ENCODE results near the gene SKI. TPM values are rescaled to one million over a fixed set of nuclear protein-coding genes. Genes with fewer than 3 reads are reported as not detected.
A peak's percentile ranks its signal among the peaks of the same experiment; 100 is the strongest.

The SKI gene
- total RNA-seq, 1 experiment from 2014 or later = 89.5 TPM

DNA sequence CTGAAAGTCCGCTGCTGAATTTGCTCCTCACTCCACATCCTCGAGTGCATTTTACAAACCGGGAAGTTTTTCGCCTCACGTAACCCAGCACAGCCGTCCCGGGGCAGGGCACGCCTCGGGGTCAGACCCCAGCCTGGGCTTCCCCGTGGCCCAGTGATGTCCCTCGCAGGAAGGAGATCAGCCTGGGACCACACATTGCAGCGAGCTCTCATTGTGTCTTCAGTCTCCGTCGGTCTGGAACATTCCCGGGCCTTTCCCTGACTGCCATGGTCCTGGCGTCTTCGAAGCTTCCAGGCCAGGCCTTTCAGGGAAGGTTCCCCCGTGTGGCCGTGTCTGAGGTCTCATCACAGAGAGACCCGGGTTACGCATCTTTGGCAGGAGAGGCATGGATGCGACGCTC, 119.8 kb downstream of the SKI start:
- H2BK20ac ChIP-seq (ENCODE audit: low read depth, low read length, poor library complexity, severe bottlenecking) = no peak overlapping the region
- H3K27me3 ChIP-seq (ENCODE audit: insufficient read depth, low read length) = no peaks in the 10 kb centered on the region
- H3K23me2 ChIP-seq (ENCODE audit: insufficient read length, low read depth, low read length, poor library complexity, severe bottlenecking) = no peaks in the 10 kb centered on the region
- Mint-ChIP-seq H3K36me3 (ENCODE audit: insufficient read depth in 1 of 3, low read depth in 3 of 3) (no peaks in the 10 kb centered on the region), H3K4me1 (peaks cover 0 to 9% of the 10 kb centered on the region in 2 experiments; a peak in 1 of 4 replicates), H3K27ac (peak overlapping the region in 1 of 3 experiments; percentile 87; a peak in 2 of 7 replicates), H3K9me3 (no peaks in the 10 kb centered on the region), H3K27me3 (ENCODE audit: low read depth) (no peaks in the 10 kb centered on the region), H3K4me3 (no peak overlapping the region)
- H3K27ac ChIP-seq (ENCODE audit: insufficient read length, low read depth, low read length) = no peak overlapping the region
- H3K23ac ChIP-seq (ENCODE audit: insufficient read length, low read depth, low read length) = no peak overlapping the region
- no peaks in the 10 kb centered on the region for H4K20me1 ChIP-seq (ENCODE audit: control insufficient read depth, insufficient read depth, insufficient read length)
- no peaks in the 10 kb centered on the region for H3K9me3 ChIP-seq (ENCODE audit: control insufficient read depth, low read depth, low read length)
- H3K56ac ChIP-seq (ENCODE audit: insufficient read length, low read depth, low read length) = no peak overlapping the region
- no peaks in the 10 kb centered on the region for H3K79me1 ChIP-seq (ENCODE audit: insufficient read depth, low read depth, low read length, poor library complexity, severe bottlenecking)
- no peak overlapping the region for H3K14ac ChIP-seq (ENCODE audit: insufficient read depth, low read length)
- no peak overlapping the region for H2AFZ ChIP-seq (ENCODE audit: low read length)
- H3K18ac ChIP-seq (ENCODE audit: insufficient read length, low read depth, low read length) = no peak overlapping the region
- H2BK120ac ChIP-seq (ENCODE audit: low read depth, low read length, poor library complexity, severe bottlenecking) = no peak overlapping the region
- no peak overlapping the region for H2BK12ac ChIP-seq (ENCODE audit: insufficient read length, low read depth, low read length)
- H3K9ac ChIP-seq (ENCODE audit: extremely low read depth, insufficient read length, low read length) = no peak overlapping the region
- no peak overlapping the region for H2BK15ac ChIP-seq (ENCODE audit: low read depth, low read length)
- no peaks in the 10 kb centered on the region for H3K4me1 ChIP-seq (ENCODE audit: insufficient read depth, low read length)
- no peak overlapping the region for H4K5ac ChIP-seq (ENCODE audit: insufficient read length, low read depth, low read length)
- no peak overlapping the region for H3K4ac ChIP-seq (ENCODE audit: low read depth, low read length)
- DNase-seq = no peak
- no peak; the same call in 2 of the 3 replicates for TF ChIP-seq CTCF (conservative IDR thresholded peaks at IDR 0.05)
- H4K8ac ChIP-seq (replicated peaks; ENCODE audit: insufficient read length, low read depth, low read length) = no peak overlapping the region
- H3K4me2 ChIP-seq (ENCODE audit: insufficient read depth, insufficient read length, low read length) = no peak overlapping the region
- H3K79me2 ChIP-seq (ENCODE audit: insufficient read depth, low read length) = no peaks in the 10 kb centered on the region
- no peak overlapping the region for H2BK5ac ChIP-seq (ENCODE audit: insufficient read length, low read length)
- no peak overlapping the region for H2AK5ac ChIP-seq (ENCODE audit: insufficient read length, low read length)
- WGBS (ENCODE audit: extremely low coverage, insufficient read length, low lambda C conversion rate) = no CpG with 5 or more reads among the region's 23 CpGs
- no peak overlapping the region for H3T11ph ChIP-seq (ENCODE audit: low read length)
- H4K91ac ChIP-seq (ENCODE audit: insufficient read length, low read depth, low read length) = no peak overlapping the region
